Urothelium cell line (cell line): ENCODE data around the gene GDA.

Experiments
- DNase-seq: peaks from one replicate; pipeline ENCODE4 v3.0.0; 2011; ENCODE audit warnings: low spot score, mixed read lengths
- FAIRE-seq: peaks from 2 replicates; lab custom pipeline; 2011; peaks lifted over from hg19 to GRCh38; lab: Jason Lieb, UNC

Gene GDA

GRCh38 chr9:72147676-72148075, 1.6 kb upstream of the GDA start:
- DNase-seq (no peak), FAIRE-seq (no peak)

- FAIRE-seq (no peak), DNase-seq (no peak)
Observed at GRCh38 chr9:72150127-72150526, 887 bp downstream of the GDA start.

GRCh38 chr9:72150661-72151060, 1.4 kb downstream of the GDA start:
- FAIRE-seq (no peak), DNase-seq (no peak)

GRCh38 chr9:72151104-72151503, 1.9 kb downstream of the GDA start:
- no peak for FAIRE-seq
- no peak for DNase-seq

GRCh38 chr9:72154468-72155285, 5.4 kb downstream of the GDA start:
- DNase-seq (peak; percentile 22), FAIRE-seq (no peak)

GRCh38 chr9:72155301-72155700, 6.1 kb downstream of the GDA start:
- FAIRE-seq, result no peak
- DNase-seq, result no peak

- DNase-seq (no peak), FAIRE-seq (no peak)
Observed at GRCh38 chr9:72156586-72156985, 7.3 kb downstream of the GDA start.

GRCh38 chr9:72158680-72159079, 9.4 kb downstream of the GDA start:
- DNase-seq (no peak), FAIRE-seq (no peak)

- FAIRE-seq (no peak), DNase-seq (no peak)
Observed at GRCh38 chr9:72160446-72161123, 11.3 kb downstream of the GDA start.

- DNase-seq (no peak), FAIRE-seq (no peak)
Observed at GRCh38 chr9:72165326-72165725, 16.1 kb downstream of the GDA start.

GRCh38 chr9:72165821-72166547, 16.7 kb downstream of the GDA start:
- peak; percentile 10 for DNase-seq
- FAIRE-seq, result no peak

GRCh38 chr9:72168075-72168474, 18.8 kb downstream of the GDA start:
- DNase-seq (no peak), FAIRE-seq (no peak)

- FAIRE-seq (no peak), DNase-seq (no peak)
Observed at GRCh38 chr9:72169178-72169577, 19.9 kb downstream of the GDA start.

GRCh38 chr9:72173080-72173479, 23.8 kb downstream of the GDA start:
- FAIRE-seq (no peak), DNase-seq (no peak)

GRCh38 chr9:72185561-72185960, 36.3 kb downstream of the GDA start:
- no peak for DNase-seq
- FAIRE-seq, result no peak

GRCh38 chr9:72187121-72187695, 38.0 kb downstream of the GDA start:
- no peak for FAIRE-seq
- no peak for DNase-seq

GRCh38 chr9:72188232-72188631, 39.0 kb downstream of the GDA start:
- no peak for DNase-seq
- no peak for FAIRE-seq

- FAIRE-seq, result no peak
Observed at GRCh38 chr9:72193478-72193881, 44.2 kb downstream of the GDA start.

GRCh38 chr9:72199238-72199637, 50.0 kb downstream of the GDA start:
- FAIRE-seq, result no peak
- DNase-seq, result no peak

More at GRCh38 chr9:72193478-72193881, 44.2 kb downstream of the GDA start:
- DNase-seq, result no peak

GRCh38 chr9:72200452-72200851, 51.2 kb downstream of the GDA start:
- DNase-seq (no peak), FAIRE-seq (no peak)

- DNase-seq, result no peak
- no peak for FAIRE-seq
Observed at GRCh38 chr9:72202009-72202408, 52.8 kb downstream of the GDA start.
